Lower lobe of right lung (tissue), 2 donors: ENCODE results near the gene LSM10. TPM values are rescaled to one million over a fixed set of nuclear protein-coding genes. Genes with fewer than 3 reads are reported as not detected.
A peak's percentile ranks its signal among the peaks of the same experiment; 100 is the strongest.

ENCODE experiments used
- ATAC-seq, 2 donors: fragments of 200-7000 bp; cut with Tn5 transposase; one replicate each; pipeline ENCODE4 v1.9.1; 2020 to 2022; ENCODE audit warnings: mild to moderate bottlenecking in 2 of 2, moderate library complexity in 2 of 2
- DNase-seq: peaks from one replicate; pipeline ENCODE4 v3.0.0-alpha.2; 2020
- H3K27ac ChIP-seq: fragments of 200-600 bp; one replicate; pipeline ENCODE4 v1.8.0; 2022
- H3K27me3 ChIP-seq: fragments of 200-600 bp; one replicate; pipeline ENCODE4 v1.8.0; 2022; ENCODE audit warnings: low read depth
- H3K36me3 ChIP-seq: fragments of 200-600 bp; one replicate; pipeline ENCODE4 v1.8.0; 2022; ENCODE audit warnings: mild to moderate bottlenecking
- H3K4me1 ChIP-seq: fragments of 200-600 bp; one replicate; pipeline ENCODE4 v1.8.0; 2022
- H3K4me3 ChIP-seq: fragments of 200-600 bp; one replicate; pipeline ENCODE4 v1.8.0; 2022; ENCODE audit warnings: mild to moderate bottlenecking
- H3K9me3 ChIP-seq: fragments of 200-600 bp; one replicate; pipeline ENCODE4 v1.8.0; 2022
- CTCF ChIP-seq: fragments of 200-600 bp; IDR thresholded peaks from one replicate; pipeline ENCODE4 v1.8.0; 2022; ENCODE audit warnings: antibody characterized with exemption, mild to moderate bottlenecking
- intact Hi-C: fragments of 100-400 bp; cut with DNase I; formaldehyde crosslinking; loops from one replicate; pipeline ENCODE4 v1.11.0; 2022
- total RNA-seq: library from RNA; stranded (reverse); fragmentation: NEBNext Ultra II Directional; extraction: Animal tissue kit (Norgen Biotek cat#: 25700); gene quantifications from one replicate; pipeline ENCODE4 v1.2.1, GENCODE V29; 2021
- donor health status: DM: no; HTN: yes; CAD: no; lungs with severe emphysema.

LSM10 gene
- total RNA-seq, 1 donor from 2014 or later, result 44.5 TPM

- TF ChIP-seq CTCF, result no peak
- ATAC-seq, result no peak
- peak; percentile 20 for DNase-seq
- intact Hi-C loops, result no loop called here
- H3K4me1 ChIP-seq, result peaks cover 81% of the 10 kb centered on the region
- H3K27ac ChIP-seq, result peak overlapping the region; percentile 61
- H3K9me3 ChIP-seq, result no peaks in the 10 kb centered on the region
- H3K4me3 ChIP-seq, result no peak overlapping the region
- H3K36me3 ChIP-seq, result peaks cover 15% of the 10 kb centered on the region
- no peaks in the 10 kb centered on the region for H3K27me3 ChIP-seq
Measured at GRCh38 chr1:36377791-36378492, 19.8 kb downstream of the LSM10 start.

- no peak for TF ChIP-seq CTCF
- Histone ChIP-seq H3K4me1 (peaks cover 74% of the 10 kb centered on the region), H3K4me3 (no peak overlapping the region), H3K27me3 (no peaks in the 10 kb centered on the region), H3K27ac (peak overlapping the region; percentile 97), H3K9me3 (no peaks in the 10 kb centered on the region), H3K36me3 (peaks cover 7% of the 10 kb centered on the region)
- ATAC-seq (no peak), DNase-seq (no peak)
- intact Hi-C loops, result no loop called here
Measured at GRCh38 chr1:36372617-36373016, 25.1 kb downstream of the LSM10 start.

- Histone ChIP-seq H3K9me3 (no peaks in the 10 kb centered on the region), H3K27ac (peak overlapping the region; percentile 22), H3K4me1 (peaks cover 78% of the 10 kb centered on the region), H3K4me3 (no peak overlapping the region), H3K27me3 (no peaks in the 10 kb centered on the region), H3K36me3 (peaks cover 8% of the 10 kb centered on the region)
- intact Hi-C loops, result no loop called here
- TF ChIP-seq CTCF, result peak; percentile 97
- DNase-seq (peak; percentile 81), ATAC-seq (peak; percentile 44 to 66)
Measured at GRCh38 chr1:36369061-36369861, 28.4 kb downstream of the LSM10 start.

- Histone ChIP-seq H3K4me1 (peaks cover 64% of the 10 kb centered on the region), H3K36me3 (peaks cover 11% of the 10 kb centered on the region), H3K27ac (peak overlapping the region; percentile 1), H3K27me3 (no peaks in the 10 kb centered on the region), H3K9me3 (no peaks in the 10 kb centered on the region), H3K4me3 (no peak overlapping the region)
- intact Hi-C loops, result no loop called here
- TF ChIP-seq CTCF, result no peak
- ATAC-seq, result no peak
- DNase-seq, result no peak
Measured at GRCh38 chr1:36367798-36368197, 29.9 kb downstream of the LSM10 start.

GRCh38 chr1:36367066-36367465 lies 30.6 kb downstream of the LSM10 start:
- TF ChIP-seq CTCF, result no peak

More at GRCh38 chr1:36367066-36367465, 30.6 kb downstream of the LSM10 start:
- H3K27ac ChIP-seq, result peak overlapping the region; percentile 66
- H3K27me3 ChIP-seq, result no peaks in the 10 kb centered on the region
- no peaks in the 10 kb centered on the region for H3K9me3 ChIP-seq
- peaks cover 19% of the 10 kb centered on the region for H3K36me3 ChIP-seq
- ATAC-seq (no peak), DNase-seq (no peak)
- intact Hi-C loops, result no loop called here
- H3K4me3 ChIP-seq, result no peak overlapping the region
- H3K4me1 ChIP-seq, result peaks cover 56% of the 10 kb centered on the region
